ENCODE results near the gene SERP2.

SERP2 gene

DNA sequence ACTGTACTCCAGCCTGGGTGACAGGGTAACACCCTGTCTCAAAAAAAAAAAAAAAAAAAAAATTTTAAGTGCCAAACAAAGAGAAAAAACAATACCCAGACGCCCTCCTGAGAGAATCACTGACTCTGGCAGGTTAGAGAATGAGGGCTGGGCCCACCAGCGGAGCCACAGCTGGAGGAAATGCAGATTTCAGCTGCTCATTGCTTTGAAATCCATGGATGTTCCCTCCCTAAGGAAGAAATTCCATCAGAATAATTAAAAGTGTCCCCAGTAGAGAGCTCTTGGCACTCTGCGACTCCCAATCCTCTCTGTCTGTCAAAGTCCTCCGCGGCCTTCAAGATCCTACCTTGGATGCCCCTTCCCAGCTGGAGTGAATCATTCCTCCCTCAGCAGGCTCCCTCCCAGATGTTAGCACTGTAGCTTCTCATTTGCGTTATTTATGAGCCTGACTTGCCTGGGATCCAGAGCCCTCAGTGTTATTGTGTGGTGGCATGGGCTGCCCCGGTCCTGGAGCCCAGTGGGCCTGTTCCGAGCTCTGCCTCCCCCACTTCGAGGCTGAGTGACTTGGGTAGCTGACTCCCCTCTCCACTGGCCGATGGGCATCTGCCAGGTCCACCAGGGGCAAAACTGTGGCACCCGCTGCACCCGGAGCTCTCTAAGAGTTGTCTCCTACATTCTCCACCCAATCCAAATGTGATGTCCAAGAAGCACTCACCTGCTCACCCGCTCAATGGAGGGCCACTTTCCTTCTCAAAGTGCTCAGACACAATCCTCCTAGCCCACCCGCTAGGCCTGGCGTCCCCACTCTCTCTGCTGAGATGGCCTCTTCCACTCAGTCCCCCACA, 47.0 kb downstream of the SERP2 start:
- TF ChIP-seq, protein P1, sequence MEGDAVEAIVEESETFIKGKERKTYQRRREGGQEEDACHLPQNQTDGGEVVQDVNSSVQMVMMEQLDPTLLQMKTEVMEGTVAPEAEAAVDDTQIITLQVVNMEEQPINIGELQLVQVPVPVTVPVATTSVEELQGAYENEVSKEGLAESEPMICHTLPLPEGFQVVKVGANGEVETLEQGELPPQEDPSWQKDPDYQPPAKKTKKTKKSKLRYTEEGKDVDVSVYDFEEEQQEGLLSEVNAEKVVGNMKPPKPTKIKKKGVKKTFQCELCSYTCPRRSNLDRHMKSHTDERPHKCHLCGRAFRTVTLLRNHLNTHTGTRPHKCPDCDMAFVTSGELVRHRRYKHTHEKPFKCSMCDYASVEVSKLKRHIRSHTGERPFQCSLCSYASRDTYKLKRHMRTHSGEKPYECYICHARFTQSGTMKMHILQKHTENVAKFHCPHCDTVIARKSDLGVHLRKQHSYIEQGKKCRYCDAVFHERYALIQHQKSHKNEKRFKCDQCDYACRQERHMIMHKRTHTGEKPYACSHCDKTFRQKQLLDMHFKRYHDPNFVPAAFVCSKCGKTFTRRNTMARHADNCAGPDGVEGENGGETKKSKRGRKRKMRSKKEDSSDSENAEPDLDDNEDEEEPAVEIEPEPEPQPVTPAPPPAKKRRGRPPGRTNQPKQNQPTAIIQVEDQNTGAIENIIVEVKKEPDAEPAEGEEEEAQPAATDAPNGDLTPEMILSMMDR (IDR thresholded peaks at IDR 0.05; ENCODE audit: control extremely low read depth, extremely low read depth, low read depth, missing control alignments), result no peak
- DNase-seq (ENCODE audit: extremely low spot score), result no peak
- ChIA-PET CTCF (interaction anchor here (1.3 to 1.5 kb wide), 2 partner anchors 9 to 17 kb away, joined by 4 read pairs; no protein-coding TSS in a partner anchor), POLR2A (no interaction called here)

- ChIA-PET CTCF (interaction anchor here (1.0 to 1.5 kb wide), 2 partner anchors 7 to 62 kb away, joined by 3 to 4 read pairs; no protein-coding TSS in a partner anchor), POLR2A (no interaction called here)
- DNase-seq (ENCODE audit: extremely low spot score), result no peak
- TF ChIP-seq, protein P1 (IDR thresholded peaks at IDR 0.05; ENCODE audit: control extremely low read depth, extremely low read depth, low read depth, missing control alignments), result no peak
Observed at GRCh38 chr13:44421853-44422525, 48.4 kb downstream of the SERP2 start.

DNA sequence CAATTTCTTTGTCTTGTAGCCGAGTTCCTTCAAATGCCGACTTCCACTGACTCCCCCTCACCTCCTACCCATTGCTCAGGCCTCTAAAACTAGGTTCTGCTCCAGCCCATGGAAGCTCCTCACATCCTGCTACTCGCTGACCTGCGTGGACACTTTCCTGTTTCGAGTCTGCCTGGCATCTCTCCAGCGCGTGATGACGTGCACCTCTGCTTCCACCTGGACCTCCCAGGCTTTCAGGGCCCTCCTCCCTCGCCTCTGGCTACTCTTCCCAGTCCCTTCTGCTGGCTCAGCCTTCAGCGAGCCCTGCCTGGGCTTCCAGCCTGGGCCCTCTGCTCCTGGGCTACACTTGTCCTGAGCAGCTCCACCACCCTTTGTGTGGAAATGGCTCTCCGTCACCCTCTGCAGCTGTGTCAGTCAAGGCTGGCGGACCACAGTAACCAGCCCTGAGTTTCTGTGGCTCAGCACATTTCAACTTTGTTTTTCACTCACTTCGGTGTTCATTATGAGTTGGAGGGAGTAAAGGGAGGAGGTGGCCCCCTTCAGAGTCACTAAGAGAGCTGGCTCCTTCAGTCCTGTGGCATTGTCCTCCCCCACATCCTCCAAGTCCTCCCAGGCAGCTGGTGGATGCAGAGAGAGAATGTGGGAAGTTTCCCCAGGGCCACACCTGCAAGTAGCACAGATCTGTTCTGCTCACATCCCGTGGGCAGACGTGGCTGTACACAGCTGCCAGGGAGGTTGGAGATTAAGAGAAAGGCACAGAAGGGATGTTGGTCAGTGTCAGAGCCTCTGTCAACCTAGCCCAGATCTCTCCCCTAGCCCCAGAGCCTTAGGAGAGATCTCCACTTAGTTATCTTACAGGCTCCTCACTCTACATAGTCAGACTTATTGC, 49.4 kb downstream of the SERP2 start:
- ChIA-PET POLR2A (no interaction called here), CTCF (interaction anchor here (1.0 kb wide), 1 partner anchor 61 kb away, joined by 3 read pairs; no protein-coding TSS in a partner anchor)
- TF ChIP-seq, protein P1 (IDR thresholded peaks at IDR 0.05; ENCODE audit: control extremely low read depth, extremely low read depth, low read depth, missing control alignments), result no peak
- no peak for DNase-seq (ENCODE audit: extremely low spot score)

GRCh38 chr13:44423824-44424223, 50.2 kb downstream of the SERP2 start:
- ChIA-PET POLR2A (no interaction called here), CTCF (no interaction called here)
- TF ChIP-seq, protein P1 (IDR thresholded peaks at IDR 0.05; ENCODE audit: control extremely low read depth, extremely low read depth, low read depth, missing control alignments), result no peak
- no peak for DNase-seq (ENCODE audit: extremely low spot score)

- TF ChIP-seq, protein P1 (IDR thresholded peaks at IDR 0.05; ENCODE audit: control extremely low read depth, extremely low read depth, low read depth, missing control alignments), result no peak
- ChIA-PET POLR2A (no interaction called here), CTCF (interaction anchor here (0.7 to 1.3 kb wide), 4 partner anchors 8 to 519 kb away, joined by 3 read pairs; no protein-coding TSS in a partner anchor)
- DNase-seq (ENCODE audit: extremely low spot score), result no peak
Observed at GRCh38 chr13:44425041-44425814, 51.6 kb downstream of the SERP2 start.

All from GM10248 (cell line).